Panc1 (cell line): ENCODE data around the gene MOB3C.

Experiments used
- CTCF ChIP-seq: fragments of 450-650 bp; IDR thresholded peaks from 2 replicates; pipeline ENCODE4 v1.5.1; 2017; ENCODE audit warnings: mild to moderate bottlenecking
- POLR2AphosphoS5 ChIP-seq: IDR thresholded peaks from 2 replicates; pipeline ENCODE4 v1.6.1; 2012; ENCODE audit warnings: mild to moderate bottlenecking, low read depth, low read length, moderate library complexity

- TF ChIP-seq CTCF, result no peak
- no peak for TF ChIP-seq POLR2AphosphoS5
Measured at GRCh38 chr1:46614604-46614984, 2.0 kb downstream of the MOB3C start.
